Stimulated activated CD8-positive, alpha-beta memory T cell treated with anti-CD3 and anti-CD28 coated beads, Interleukin-7, amount 100 ng/mL, for 4 hours (primary cell): ENCODE data around the gene MOB3B.
"Not testable (repeated sequence)": the region's sequence is repeated elsewhere in the genome, so short reads cannot be mapped to it uniquely, and the experiment has no call there.

Experiments
- DNase-seq, 2 donors: peaks; one replicate each; pipeline ENCODE4 v3.0.0-alpha.2; 2020; ENCODE audit warnings: low read depth in 2 of 2

Gene MOB3B

DNA sequence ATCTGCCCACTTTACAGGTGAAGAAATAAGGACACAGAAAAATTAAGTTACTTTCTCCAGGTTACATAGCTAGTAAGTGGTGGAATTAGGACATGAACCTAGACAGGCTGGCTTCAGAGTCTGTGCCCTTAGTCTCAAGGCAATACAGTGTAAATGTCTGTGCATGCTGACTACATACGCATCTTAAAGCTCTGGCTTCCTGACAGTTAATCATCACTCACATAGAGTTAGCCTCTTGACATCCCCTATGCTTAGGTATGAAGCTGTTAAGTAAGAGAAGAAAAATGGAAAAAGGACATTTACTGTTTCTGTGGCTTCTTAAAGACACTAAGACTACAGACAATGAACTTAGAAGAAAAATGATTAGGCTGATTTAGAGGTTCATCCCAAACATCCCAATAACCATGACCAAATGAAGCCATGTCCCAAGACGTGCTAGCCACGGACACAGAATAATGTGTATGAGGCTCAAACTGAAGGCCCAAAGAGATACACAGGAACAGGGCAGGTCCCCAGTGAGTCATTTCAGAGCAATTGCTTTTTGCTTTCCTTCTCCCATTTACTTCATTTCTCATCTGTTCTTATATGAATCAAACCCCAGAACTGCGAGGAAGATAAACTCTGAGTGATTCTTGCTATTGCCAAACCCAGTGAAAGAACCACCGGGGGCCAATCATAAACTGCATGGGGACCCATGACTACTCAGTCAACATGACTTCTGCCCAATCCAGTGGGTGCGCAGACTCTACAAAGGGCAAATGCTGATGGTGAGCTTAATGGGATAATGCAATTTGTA, 105.5 kb downstream of the MOB3B start:
- DNase-seq, result no peak

GRCh38 chr9:27422279-27422834, 107.3 kb downstream of the MOB3B start:
- no peak for DNase-seq

GRCh38 chr9:27421577-27421976, 108.0 kb downstream of the MOB3B start:
- no peak for DNase-seq

DNA sequence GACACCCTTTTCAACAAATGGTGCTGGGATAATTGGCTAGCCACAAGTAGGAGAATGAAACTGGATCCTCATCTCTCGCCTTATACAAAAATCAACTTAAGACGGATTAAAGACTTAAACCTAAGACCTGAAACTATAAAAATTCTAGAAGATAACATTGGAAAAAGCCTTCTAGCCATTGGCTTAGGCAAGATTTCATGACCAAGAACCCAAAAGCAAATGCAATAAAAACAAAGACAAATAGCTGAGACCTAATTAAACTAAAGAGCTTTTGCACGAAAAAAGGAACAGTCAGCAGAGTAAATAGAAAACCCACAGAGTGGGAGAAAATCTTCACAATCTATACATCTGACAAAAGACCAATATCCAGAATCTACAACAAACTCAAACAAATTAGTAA, 110.1 kb downstream of the MOB3B start:
- not testable (repeated sequence) for DNase-seq

GRCh38 chr9:27414220-27414761, 115.3 kb downstream of the MOB3B start:
- DNase-seq, result no peak

- no peak for DNase-seq
Measured at GRCh38 chr9:27413511-27414219, 115.9 kb downstream of the MOB3B start.

DNA sequence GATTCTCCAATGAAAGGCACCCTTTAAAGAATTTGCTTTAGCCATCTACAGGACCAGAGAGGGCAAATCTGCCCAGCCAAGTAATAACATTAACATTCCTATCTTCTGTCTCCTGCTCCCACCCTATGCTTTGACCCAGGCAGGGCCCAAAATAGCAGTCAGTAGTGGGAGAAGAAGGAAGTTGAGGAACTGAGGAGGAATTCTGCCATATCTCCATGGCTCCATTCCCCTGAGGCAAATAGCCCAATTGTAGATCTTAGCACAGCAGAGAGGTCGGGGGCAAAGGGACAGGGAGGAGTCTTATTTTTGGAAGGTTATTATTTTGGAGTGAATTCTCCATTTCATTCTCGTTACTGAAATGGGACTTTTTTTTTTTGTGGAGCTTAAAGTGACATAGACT, 116.7 kb downstream of the MOB3B start:
- DNase-seq, result no peak

GRCh38 chr9:27412081-27412480, 117.5 kb downstream of the MOB3B start:
- no peak for DNase-seq

DNA sequence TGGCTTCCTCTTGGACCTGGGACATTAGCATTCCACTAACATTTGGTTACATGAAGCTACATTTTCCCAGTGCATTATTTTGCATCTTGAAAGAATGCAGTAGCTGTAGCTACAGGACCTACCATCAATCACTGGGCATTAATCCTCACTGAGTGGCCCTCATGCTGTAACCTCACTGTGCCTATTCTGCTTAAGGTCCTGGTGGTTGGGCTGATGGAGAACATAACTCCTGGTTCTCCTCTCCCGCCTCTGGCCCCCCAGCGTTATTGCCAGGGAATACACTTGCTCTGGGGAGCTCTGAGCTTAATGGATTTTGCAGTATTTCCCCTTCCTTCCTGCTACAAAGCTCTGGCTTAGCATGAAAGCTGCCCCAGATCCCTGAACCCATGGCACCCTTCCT, 121.1 kb downstream of the MOB3B start:
- no peak for DNase-seq

DNA sequence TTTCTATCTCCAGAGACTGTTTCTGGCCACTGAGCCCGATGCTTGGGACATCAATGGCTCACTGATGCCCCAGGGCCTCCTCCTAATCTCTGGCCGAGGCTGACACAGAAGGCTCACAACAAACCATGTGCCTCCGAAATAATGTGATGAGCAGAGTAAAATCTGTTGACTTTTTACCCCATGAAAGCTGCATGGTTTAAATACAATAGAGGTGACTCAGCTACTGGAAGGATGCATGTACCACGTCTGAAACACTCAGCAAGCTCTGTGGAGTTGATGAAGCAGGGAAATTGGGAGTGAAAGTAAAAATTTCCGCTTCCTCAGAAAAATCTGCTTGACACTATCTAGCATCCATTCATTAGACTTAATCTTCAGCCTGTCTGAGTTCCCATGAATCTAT, 121.6 kb downstream of the MOB3B start:
- no peak for DNase-seq

- DNase-seq, result no peak
Measured at GRCh38 chr9:27407491-27407890, 122.1 kb downstream of the MOB3B start.

DNA sequence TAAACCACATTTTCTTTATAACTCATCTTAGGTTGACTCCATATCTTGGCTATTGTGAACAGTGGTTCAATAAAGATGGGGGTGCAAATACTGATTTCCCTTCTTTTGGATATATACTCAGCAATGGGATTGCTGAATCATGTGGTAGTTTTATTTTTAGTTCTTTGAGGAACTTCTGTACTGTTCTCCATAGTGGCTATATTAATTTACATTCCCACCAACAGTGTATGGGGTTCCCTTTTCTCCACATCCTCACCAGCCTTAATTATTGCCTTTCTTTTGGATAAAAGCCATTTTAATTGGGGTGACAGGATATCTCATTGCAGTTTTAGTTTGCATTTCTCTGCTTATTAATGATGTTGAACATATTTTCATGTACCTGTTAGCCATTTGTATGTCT, 125.0 kb downstream of the MOB3B start:
- no peak for DNase-seq

- no peak for DNase-seq
Measured at GRCh38 chr9:27402626-27403025, 127.0 kb downstream of the MOB3B start.

DNA sequence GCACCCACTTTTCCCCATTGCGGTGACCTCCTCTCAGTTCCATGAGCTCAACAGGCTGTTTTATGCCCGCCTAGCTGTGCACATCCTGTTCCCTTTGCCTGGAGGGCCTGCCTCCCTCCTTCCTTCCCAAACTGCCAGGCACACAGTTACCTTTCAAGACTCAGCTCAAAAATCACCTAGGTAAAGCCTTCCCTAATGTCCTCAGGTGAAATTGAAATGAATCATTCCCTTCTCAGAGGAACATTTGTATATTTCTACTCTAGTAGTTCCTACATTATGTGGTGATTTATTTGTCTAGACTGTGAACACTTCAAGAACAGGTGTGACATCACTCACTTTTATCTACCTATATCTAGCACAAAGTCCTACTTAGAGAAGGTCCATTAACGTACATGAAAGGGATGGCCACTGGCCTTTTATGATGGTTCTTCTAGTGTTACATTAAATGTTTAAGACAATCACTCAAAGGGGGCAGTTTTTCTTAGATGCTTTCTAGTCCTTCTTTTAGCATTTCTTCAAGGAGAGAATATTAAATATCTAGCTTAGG, 129.2 kb downstream of the MOB3B start:
- no peak for DNase-seq

GRCh38 chr9:27398982-27399653, 130.5 kb downstream of the MOB3B start:
- DNase-seq, result no peak

- no peak for DNase-seq
Measured at GRCh38 chr9:27396495-27396894, 133.1 kb downstream of the MOB3B start.

GRCh38 chr9:27395484-27395921, 134.1 kb downstream of the MOB3B start:
- DNase-seq, result no peak

DNA sequence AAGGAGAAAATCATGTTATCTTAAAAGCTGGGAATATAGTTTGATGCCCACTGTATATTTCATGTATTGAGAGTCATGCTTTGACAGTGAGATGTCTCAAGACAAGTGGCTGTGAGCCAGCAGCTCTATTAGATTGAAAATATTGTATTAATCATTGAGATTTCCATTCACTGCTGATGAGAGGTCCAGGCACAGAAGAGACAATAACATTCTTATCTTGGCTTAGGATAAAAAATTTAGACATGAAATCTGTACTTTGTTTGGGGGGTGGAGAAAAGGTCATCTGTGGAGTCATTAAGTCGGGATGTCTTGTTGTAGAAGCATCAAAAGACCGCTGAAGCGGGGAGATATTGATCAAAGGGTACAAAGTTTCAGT, 134.8 kb downstream of the MOB3B start:
- DNase-seq, result no peak

DNA sequence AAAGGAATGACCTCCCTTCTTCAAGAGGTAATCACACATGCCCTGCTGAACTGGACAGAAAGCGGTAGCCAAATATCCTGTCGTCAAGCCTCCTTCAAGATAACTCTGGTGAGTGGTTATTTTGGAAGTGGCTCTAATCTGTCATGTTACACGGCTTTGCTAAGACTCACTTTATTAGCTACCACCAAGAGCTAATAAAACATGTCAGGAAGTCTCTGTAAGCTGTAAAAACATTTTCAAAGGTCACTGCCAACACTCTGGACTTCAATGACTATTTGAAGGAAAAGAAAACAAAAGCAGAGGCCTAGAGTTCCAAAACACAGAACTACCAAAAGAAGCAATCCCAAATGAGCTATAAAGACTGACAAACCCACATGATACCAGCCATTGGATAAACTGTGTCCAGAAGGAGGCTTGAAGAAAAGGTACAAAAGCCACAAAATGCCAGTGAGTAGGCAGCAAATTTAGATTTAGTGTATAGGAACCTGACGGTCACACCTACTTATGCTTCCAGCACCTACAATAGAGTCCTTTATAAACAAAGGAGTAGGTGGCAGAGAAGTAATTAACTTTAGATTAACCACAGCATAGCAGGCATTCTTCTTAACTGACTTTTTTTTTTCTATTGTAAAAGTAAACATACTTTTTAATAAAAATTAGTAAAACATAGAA, 135.3 kb downstream of the MOB3B start:
- no peak for DNase-seq

- no peak for DNase-seq
Measured at GRCh38 chr9:27393054-27393846, 136.4 kb downstream of the MOB3B start.
